Measurements from ENCODE around the gene C1QB. TPM values are rescaled to one million over a fixed set of nuclear protein-coding genes. Genes with fewer than 3 reads are reported as not detected.

Gene C1QB
- total and polyA plus RNA-seq, 2 donors (not counting 1 experiment from before 2014, with no cell fraction given) = 0.16 TPM; not detected in 1

- no peak overlapping the region for H2AFZ ChIP-seq (ENCODE audit: insufficient read depth, low read depth, low read length, poor library complexity, severe bottlenecking)
- no peaks in the 10 kb centered on the region for H4K20me1 ChIP-seq (ENCODE audit: control insufficient read depth, insufficient read depth, low read length, poor library complexity, severe bottlenecking)
- POLR2A ChIA-PET = no interaction called here
- no peak overlapping the region for H3K27ac ChIP-seq (ENCODE audit: low read length in 2 of 2)
- H3K4me3 Mint-ChIP-seq = no peak overlapping the region
- H3K36me3 ChIP-seq (replicated peaks in 1 of 2; ENCODE audit: control extremely low read depth in 1 of 2, control insufficient read depth in 1 of 2, extremely low read depth in 1 of 2, insufficient read depth in 2 of 2, low read length in 1 of 2) = no peaks in the 10 kb centered on the region
- CTCF ChIA-PET = no interaction called here
- H3K9me3 ChIP-seq (ENCODE audit: control extremely low read depth in 1 of 3, control insufficient read depth in 2 of 3, insufficient read depth in 1 of 3, low read length in 2 of 3) = no peaks in the 10 kb centered on the region
- H3K9me3 Mint-ChIP-seq (ENCODE audit: insufficient read depth) = no peaks in the 10 kb centered on the region
- H3K27me3 Mint-ChIP-seq = peaks cover 69% of the 10 kb centered on the region
- H3K79me2 ChIP-seq (ENCODE audit: control insufficient read depth, insufficient read depth, low read length) = no peaks in the 10 kb centered on the region
- peak overlapping the region; percentile 51 for H3K4me2 ChIP-seq (replicated peaks; ENCODE audit: low read depth, low read length, poor library complexity, severe bottlenecking)
- H3K9ac ChIP-seq (ENCODE audit: low read length) = no peak overlapping the region
- H3K4me3 ChIP-seq (ENCODE audit: control extremely low read depth in 1 of 5, extremely low read depth in 1 of 5, insufficient read depth in 1 of 5, low read depth in 2 of 5, low read length in 4 of 5) = no peak overlapping the region
- intact Hi-C loops (cut with micrococcal nuclease) = no loop called here
- H3K27ac Mint-ChIP-seq = no peak overlapping the region
- DNase-seq = no peak
- H3K4me1 ChIP-seq (ENCODE audit: control insufficient read depth in 2 of 2, insufficient read depth in 2 of 2, low read length in 2 of 2) = peaks cover 11 to 16% of the 10 kb centered on the region in 2 donors
- H3K27me3 ChIP-seq (replicated peaks in 1 of 4; ENCODE audit: control extremely low read depth in 1 of 4, control insufficient read depth in 3 of 4, insufficient read depth in 4 of 4, low read length in 3 of 4) = peaks cover 0 to 48% (median 12%) of the 10 kb centered on the region in 4 experiments
- TF ChIP-seq EZH2 (IDR thresholded peaks at IDR 0.05; ENCODE audit: borderline replicate concordance, insufficient read depth, low read depth, low read length, poor library complexity, severe bottlenecking) = no peak
- no peak for TF ChIP-seq CTCF (IDR thresholded peaks at IDR 0.05)
- peaks cover 16% of the 10 kb centered on the region for H3K4me1 Mint-ChIP-seq
- 2% methylated on average over 60 of the region's 60 CpGs for WGBS (ENCODE audit: insufficient coverage)
- no peak for ATAC-seq (ENCODE audit: low read depth)
Observed at GRCh38 chr1:22711071-22711470, 58.0 kb downstream of the C1QB start.

Small RNA genes within 50 kb of the gene (small RNA-seq; reads per million reads assigned to genes)
- not detected for gene MIR6127 (ENCODE audit: insufficient read length, low read depth, low replicate concordance)

Other genes with a start within 250 kb of the C1QB start
- 51.9 and 56.3 TPM in 2 replicates for gene ZBTB40, start 201.4 kb upstream of the C1QB start, total RNA-seq
- gene ZBTB40, start 201.4 kb upstream of the C1QB start, polyA plus RNA-seq = 25.9 and 30.9 TPM in 2 replicates
- gene EPHA8, start 89.7 kb upstream of the C1QB start, total RNA-seq = not detected in 2 replicates
- not detected in 2 replicates for gene EPHA8, start 89.7 kb upstream of the C1QB start, polyA plus RNA-seq
- gene C1QA, start 16.6 kb upstream of the C1QB start, total RNA-seq = not detected in 2 replicates
- 0.16 and 0.27 TPM in 2 replicates for gene C1QA, start 16.6 kb upstream of the C1QB start, polyA plus RNA-seq
- 0.73 TPM in 1 of 2 replicates, not detected in the other for gene C1QC, start 9.6 kb upstream of the C1QB start, total RNA-seq
- not detected in 2 replicates for gene C1QC, start 9.6 kb upstream of the C1QB start, polyA plus RNA-seq
- gene EPHB2, start 57.6 kb downstream of the C1QB start, total RNA-seq = 0.17 and 0.39 TPM in 2 replicates
- gene EPHB2, start 57.6 kb downstream of the C1QB start, polyA plus RNA-seq = 0.01 and 0.07 TPM in 2 replicates

All from B cell (primary cell).